NCI-H2196 (cell line): ENCODE measurements around the gene SNX20.

Experiments used
- DNase-seq: peaks from one replicate; lab custom pipeline; 2025; ENCODE audit not compliant: unreplicated experiment; lab: John Stamatoyannopoulos, UW

The SNX20 gene

DNA sequence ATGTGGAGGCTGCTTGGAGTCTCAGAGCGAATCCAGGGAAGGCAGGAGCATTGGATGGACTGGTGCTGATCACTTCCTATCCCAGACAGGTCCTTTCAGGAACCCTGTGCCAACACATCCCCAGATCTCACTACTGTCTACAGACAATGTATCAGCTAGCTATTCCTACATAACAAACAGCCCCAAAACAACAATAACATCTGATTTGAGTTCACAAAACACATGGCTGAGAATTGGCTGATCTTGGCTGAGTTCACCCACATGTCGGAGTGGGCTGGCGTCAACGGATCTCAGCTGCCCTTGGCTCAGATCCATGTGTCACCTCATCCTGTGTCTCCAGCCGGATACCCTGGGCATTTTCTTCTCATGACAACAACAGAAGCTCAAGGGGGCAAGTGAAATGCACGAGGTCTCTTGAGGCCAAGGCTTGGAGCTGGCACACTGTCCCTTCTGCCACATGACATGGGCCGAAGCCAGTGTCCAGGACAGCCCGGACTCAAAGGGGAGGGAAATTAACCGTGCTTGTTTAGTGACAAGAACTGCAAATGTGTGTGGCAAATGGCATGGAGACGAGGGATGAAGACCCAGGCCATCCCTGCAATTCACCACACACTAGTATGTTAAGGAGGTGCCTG is 18.7 kb downstream of the SNX20 start:
- DNase-seq: no peak

DNA sequence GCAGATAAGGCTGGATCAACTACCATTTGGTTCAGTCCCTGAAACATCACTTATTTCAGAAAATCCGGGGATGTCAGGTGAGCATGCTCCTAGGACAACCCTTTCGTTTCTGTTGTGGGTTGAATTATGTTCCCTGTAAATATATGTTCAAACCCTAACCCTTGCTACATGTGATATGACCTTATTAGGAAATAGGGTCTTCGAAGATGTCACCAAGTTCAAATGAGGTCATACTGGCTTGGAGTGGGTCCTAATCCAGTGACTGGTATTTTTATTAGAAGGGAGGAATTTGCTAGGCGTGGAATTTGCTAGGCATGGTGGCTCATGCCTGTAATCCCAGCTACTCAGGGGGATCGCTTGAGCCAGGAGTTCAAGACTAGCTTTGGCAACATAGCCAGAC is 21.3 kb downstream of the SNX20 start:
- DNase-seq: no peak

DNA sequence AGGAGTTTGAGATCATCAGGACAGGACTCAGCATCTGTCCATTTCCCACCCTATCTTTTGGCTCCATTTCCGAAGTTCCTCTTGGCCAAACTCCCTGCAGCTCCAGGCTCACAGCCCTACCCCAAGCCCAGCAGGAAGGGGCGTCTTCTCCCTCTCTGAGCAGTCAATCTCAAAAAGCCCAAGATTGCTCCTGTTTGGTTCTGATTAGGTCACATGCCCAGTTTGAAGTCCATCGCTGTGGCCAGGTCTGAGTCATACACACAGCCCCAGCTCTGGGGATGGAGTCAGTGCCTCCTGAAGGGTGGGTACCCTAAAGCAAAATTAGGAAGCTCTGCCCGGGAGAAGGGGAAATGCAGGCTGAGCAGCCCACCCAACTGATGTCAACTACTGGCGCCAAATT is 23.9 kb downstream of the SNX20 start:
- DNase-seq: no peak

DNA sequence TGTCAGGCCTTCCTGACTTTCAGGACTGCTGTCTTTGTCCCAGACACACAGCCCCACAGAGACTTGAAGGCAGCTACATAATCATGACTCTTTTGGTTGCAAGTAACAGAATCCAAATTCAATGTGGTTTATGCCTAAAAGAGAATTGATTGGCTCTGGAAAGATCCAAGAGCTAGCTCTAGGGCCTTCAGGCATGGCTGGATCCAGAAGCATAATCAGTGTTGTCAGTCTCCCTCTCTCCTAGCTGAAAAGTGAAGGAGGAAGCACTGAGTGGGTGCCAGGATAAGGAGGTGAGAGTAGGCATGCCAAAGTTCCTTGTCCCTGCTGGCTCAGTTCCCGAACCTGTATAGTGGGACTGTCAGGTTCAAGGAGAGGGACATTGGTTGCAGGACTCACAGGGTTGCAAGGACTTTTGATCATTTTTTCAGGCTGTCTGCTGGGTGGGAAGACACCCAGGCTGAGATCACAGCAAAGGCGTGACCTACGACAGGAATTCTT is 25.5 kb downstream of the SNX20 start:
- DNase-seq: no peak

DNA sequence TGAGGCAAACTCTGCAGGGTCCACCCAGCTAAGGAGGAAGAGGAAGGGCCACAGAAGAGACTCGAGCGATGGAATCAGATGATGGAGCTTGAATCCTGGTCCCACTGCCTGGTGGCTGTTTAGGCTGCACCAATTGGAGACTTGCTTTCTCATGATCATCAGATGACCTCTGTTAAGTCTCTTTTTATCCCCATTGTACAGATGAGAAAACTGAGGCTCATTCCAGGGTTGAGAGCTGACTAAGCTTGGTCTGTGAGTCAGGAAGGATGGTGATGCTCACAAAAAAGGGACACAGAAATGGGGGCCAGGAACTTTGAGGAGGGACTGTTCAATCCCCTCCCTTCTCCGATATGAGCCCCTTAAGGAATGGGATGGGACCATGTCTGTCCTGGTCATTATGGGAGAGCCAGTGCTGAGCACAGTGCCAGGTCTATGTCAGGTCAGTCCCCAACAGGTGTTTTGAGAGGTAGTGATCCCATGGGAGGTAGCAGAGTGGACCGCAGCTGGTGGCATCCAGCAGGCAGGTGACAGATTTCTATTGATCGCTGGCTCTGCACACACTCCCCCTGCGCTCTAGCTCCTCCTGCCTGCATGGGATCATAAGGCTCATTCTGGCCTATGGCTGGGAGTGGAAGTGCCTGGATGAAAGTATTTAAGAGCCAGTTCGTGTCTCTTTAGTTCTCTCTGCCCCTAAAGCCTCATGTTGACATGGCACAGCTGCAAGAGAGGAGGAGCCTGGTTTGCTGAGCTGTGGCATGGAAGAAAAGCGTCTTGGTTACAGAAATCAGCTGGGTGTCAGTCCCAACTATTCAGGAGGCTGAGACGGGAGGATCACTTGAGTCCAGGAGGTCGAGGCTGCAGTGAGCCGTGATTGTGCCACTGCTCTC is 27.2 kb downstream of the SNX20 start:
- DNase-seq: no peak

DNA sequence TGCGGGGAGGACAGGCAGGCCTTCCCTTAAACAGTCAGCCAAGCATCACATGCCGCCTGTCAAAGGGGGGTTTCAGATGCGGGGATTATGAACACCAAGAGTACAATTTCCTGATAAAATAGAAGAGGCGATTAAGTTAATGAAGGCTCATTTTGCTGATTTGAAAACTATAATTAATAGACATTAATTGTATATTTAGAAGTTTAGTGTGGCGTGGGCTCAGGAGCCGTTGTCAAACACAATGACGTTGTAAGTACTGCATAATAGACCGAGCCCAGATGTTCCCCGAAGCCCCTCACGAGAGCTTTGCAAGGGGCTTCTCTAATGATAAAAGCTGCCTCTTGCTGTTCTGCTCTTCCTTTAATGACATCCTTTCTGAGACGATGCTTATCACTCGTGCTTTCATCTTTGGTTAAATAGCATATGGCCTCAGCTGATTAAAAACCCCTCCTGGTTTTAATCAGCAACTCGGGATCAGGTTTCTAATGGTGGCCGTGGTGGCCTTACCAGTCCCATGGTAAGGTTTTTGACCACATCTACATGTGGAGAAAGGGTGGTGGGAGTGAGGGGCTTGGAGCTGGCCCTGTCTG is 28.2 kb downstream of the SNX20 start:
- DNase-seq: no peak

DNA sequence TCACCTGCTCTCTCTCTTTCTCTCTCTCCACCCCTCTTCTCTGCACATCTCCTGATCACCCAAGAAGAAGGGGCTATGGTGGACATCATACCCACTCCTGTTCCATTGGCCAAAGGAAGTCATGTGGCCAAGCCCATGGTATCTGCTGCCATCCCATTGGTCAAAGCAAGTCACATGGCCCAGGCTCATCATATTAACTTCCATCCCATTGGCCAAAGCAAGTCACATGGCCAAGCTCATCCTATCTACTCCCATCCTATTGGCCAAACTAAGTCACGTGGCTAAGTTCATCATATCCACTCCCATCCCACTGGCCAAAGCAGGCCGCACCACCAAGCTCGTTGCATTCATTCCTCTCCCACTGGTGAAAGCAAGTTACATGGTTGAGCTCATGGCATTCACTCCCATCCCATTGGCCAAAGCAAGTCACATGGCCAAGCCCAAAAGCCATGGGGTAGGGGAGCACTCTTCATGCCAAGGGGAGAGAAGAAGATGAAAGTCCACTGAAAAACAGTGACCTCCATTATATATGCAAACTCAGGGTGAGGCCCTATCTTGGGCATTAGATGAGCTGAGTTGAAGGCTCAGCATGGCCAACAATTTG is 29.2 kb downstream of the SNX20 start:
- no peak for DNase-seq

DNA sequence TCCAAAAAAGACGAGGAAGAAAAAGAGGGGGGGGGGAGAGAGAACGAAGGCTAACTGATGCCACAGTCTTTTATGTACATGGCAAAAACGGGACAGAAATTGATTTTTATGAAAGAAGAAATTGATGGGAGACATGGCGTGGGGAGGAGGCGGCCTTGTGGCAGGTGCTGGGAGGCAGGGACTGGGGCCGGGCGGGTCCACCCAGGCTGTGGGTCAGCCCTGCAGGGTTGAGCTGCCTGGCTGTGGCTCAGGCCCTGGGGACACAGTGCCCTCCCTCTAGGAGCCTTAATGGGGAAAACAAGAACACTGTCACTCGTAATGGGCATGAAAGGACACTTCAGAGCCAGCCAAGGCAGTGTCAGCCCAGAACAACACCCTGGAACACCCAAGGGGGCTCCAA is 34.8 kb downstream of the SNX20 start:
- DNase-seq: no peak

DNA sequence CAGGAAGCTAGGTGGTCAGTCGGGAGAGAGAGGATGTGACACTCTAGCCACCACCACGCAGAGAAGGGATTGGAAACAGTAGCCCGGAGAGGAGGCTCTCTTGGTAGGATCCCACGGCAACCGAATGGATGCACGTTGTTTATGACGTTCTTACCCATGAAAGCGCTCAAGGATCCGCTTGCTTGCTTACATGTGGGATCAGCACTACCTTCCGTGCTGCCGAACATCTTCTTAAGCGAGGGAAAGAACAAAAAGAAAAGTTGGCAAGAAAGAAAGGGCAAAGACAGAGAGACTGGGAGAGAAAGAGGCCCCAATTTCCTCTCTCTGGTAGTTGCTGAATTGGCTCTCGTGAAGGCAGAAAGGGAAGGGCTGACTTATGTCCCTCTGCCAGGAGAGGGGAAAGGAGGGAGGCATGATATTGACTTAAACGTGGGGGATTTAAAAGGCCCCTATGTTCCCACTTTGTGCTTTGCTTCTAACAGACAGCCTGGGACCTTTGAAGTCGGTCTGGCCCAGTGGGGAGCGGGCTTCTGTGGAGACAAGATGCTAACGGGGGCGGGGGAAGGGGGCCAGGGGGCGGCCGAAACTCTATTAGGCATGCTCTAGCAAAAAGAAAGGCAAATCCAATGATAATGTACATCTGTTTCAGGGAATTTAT is 35.4 kb downstream of the SNX20 start:
- DNase-seq: no peak

DNA sequence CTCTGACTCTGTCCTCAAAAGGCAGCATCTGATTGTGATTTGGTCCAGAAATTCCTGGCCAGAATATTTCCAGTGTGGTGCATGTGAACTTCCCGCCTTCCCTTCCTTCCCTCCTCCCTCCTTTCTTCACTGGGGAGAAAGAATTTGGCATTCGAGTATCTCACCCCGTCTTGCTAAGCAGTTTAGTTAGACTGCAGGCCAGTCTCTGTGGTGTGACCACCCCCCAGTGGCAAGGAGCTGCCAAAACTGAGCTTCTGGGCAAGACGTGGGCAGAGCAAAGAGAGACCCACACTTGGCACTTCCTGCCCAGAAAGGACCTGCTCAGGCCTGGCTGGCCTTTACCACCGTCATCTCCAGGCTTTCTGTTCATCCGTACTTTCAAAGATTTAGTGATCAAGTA is 36.4 kb downstream of the SNX20 start:
- no peak for DNase-seq

DNA sequence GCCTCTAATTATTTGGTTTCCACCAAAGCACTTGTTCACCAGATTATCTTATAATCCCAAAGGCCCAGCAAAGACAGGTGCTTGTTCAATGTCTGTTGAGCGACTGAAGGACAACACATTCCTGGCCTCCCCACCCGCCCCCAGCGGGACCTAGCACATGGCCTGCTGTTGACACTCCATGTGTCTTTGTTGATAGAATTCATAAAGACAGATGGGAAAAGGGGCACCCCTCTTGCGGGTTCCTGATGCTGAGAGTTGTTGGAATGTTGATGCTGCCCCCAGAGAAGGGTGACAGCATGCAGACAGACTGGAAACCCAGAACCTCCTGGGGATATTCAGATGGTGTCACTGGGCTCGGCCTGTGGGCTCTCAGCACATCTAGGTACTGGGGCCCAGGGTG is 36.9 kb downstream of the SNX20 start:
- DNase-seq: no peak

DNA sequence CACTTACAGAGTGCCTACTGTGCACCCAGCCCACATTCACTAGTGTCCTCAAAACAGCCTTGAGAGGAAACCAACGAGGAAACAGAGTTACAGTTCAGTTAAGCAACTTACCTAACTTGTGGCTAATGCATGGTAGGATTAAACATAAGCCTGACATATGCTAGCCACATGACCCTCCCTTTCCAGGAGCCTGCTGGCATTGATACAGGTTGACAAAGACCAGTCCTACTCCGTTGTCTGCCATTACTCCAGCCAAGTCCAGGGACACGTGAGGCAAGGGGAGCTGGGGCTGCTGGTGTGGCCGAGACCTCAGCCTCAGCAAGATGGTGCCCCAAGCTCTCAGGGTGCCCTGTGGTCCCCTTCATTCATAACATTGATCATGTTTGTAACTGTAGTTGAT is 37.9 kb downstream of the SNX20 start:
- DNase-seq: no peak

DNA sequence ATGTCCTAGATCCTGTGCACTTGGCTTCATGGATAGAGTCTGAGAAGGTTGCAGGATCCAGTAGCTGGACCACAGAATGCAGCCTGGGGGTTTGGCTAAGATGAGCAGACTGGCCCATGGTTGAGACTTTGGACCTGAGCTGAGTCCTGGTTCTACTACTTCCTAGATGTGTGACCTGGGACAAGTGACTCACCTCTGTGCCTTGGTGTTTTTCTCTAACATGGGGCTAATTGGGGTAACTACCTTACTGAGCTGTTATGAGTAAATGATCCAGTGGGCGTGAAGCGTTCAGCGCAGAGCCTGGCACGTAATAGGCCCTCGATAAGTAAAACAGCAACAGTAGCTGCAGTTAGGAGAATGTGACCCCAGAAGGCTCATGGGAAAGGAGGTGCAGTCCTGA is 38.8 kb downstream of the SNX20 start:
- no peak for DNase-seq

DNA sequence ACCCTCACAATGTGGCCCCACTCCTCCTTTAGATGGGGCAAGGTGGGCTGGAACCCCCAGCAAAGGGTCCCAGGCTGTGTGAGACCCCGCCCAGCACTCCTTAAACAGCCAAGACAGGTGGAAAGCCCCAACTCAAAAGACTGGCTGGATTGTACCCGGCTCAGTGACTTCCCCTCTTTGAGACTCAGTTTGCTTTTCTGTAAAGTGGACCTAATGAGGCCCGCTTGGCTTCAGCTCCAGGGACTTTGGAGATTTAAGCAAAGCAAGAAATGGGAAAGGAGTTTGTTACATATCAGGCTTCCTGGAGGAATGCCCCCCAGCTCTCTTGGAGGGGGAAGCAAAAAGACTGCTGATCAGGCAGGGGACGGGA is 39.3 kb downstream of the SNX20 start:
- DNase-seq: no peak

DNA sequence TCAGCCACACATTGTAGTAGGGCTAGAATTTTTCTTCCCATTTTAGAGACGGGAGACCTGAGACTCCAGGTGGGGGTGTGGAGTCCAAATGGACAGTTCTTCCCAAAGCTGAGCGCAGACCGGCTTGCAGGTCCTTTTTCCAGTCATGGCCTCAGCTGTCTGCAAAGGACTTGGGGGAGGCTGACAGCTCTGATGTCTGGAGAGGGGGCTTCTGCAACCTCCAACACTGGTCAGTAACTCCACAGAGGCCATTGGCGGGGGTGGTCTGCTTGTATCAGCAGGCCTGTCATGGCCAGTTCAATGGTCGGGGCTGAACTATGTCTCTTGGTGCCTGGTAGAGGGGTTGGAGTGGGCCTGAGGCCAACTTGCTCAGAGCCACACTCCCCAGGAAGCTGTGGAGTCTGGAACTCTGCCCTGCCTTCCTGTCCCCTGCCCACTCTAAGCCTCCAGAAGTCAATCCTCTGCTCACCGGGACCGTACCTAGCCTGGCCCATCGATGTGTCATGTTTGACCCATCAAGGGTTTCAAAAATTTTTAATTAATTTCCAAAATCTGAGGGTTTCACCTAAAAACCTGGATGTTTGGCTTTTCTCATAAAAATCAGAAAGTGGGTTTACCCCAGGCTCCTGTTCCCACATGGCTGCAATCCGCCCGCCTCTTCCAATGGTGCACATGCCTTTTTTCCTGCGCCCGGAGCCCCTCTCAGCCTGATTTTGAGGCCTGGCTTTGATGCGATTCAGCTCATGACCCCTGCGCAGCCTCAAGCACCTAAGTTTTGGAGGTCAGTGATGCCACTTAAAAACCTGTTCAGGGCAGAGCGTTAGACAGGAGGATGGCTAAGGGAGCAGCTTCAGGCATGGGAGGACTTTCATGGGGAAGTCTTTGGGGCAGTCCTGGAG is 39.9 kb downstream of the SNX20 start:
- no peak for DNase-seq

DNA sequence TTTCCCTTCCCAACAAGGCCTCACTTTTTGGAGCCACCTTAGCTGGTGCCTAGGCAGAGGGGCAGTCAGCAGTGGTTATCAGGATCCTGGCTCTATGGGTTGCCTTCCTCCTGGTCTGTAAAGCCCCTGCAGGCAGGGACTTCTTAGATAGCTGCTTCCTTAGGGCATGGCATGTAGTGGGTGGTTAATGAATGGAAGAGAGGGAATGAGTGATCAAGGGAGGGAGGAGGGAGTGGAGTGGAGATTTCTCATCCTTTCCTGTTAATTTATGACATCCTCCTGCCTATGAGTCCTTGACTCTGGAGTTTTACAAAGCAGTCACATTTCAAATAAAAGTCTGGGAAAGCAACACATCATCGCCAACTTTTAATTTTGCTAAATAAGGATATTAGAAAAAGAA is 40.7 kb downstream of the SNX20 start:
- DNase-seq: no peak

DNA sequence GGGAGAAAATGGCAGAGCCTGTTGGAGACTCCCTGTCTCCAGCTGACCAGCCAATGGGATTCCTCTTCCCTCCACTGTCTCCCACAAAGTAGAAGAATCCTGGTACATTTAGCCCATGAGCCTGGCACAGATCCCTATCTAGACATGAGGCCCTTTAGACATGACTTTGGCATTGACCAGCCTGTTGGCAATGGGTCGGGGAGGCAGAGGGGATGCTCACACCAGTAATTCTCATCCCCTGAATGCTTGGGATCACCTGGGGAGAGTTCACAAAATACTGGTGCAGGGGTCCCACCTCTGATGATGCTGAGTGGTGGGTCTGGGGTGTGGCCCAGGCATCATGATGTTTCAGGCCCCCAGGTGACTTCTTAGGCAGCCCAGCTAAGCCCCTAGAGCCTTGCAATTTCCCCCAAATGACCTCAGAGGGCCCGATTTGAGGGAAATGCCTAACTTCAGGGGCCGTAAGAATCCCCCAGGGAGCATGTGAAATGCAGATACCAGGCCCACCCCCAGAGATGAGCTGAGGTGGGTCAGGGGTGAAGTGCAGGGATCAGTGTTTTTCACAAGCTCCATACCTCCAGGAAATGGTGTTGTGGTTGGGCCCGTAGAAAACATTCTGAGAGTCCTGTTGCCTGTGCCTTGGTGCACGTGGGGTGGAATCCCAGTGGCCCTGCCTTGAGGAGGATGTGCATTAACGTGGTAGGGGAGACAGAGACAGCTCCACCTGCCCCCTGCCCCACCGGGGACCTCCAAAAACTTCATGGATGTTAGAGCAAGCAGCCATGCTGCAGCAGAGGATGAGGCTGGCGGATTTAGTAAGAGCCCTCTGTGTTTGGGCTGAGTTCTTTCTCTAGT is 42.1 kb downstream of the SNX20 start:
- DNase-seq: no peak

DNA sequence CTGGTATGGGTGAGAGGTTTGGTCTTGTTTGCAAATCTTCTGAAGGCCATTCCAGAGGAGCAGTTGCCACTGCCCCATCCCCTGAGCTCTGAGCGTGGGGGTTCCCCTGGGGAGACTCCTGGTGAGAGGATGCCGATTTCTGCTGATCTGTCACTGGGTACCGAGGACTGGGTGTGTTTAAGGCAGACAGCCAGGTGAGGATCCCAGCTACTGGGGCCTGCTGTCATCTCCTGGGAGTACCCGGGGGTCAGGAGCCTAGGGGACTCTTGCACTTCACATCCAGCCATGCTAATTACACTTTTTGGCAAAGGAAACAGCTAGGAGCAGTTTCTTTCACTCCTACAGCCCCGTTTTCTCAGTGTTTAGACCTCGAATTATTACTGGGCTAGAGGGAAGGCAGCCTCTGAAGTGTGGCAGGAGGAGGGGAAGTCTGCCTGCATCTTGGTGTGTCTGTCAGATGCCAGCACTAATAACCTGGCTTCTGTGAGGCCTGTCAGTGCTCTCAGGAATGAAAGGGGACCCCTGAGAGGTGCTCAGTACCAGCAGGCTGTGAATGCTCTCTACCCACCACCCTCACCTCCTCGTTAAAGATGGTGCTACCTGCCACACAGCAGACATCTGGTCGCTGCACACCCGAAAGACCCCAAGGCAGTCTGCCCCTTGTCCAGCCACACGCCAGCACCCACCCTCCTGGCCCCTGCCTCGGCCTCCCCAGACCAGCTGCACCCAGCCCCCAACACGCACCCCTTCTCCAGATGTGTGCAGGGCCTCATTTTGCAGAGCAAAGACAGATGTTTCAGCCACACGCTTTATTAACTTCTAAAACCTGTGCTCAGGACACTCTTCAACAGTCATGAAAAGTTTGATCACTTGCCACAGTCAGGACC is 43.2 kb downstream of the SNX20 start:
- DNase-seq: no peak
